Mucosa of rectum (tissue), 2 donors: Measurements from ENCODE around the gene PTS.
A peak's percentile ranks its signal among the peaks of the same experiment; 100 is the strongest.

ENCODE experiments used
- H3K27ac ChIP-seq, 2 donors: one replicate each; pipeline ENCODE4 v1.7.0; 2013; ENCODE audit warnings: inconsistent platforms in 2 of 2, low read depth in 2 of 2, low read length in 2 of 2
- H3K27me3 ChIP-seq, 2 donors: one replicate each; pipeline ENCODE4 v1.7.0; 2013; ENCODE audit warnings: low read length in 2 of 2; ENCODE audit not compliant: control insufficient read depth in 2 of 2, insufficient read depth in 2 of 2
- H3K36me3 ChIP-seq, 2 donors: one replicate each; pipeline ENCODE4 v1.7.0; 2013; ENCODE audit warnings: low read length in 2 of 2; ENCODE audit not compliant: control insufficient read depth in 2 of 2, insufficient read depth in 2 of 2
- H3K4me1 ChIP-seq, 2 donors: one replicate each; pipeline ENCODE4 v1.7.0; 2013; ENCODE audit warnings: low read length in 2 of 2, mild to moderate bottlenecking in 1 of 2; ENCODE audit not compliant: control insufficient read depth in 2 of 2, insufficient read depth in 2 of 2
- H3K4me3 ChIP-seq, 2 donors: one replicate each; pipeline ENCODE4 v1.7.0; 2013; ENCODE audit warnings: low read length in 2 of 2
- H3K9ac ChIP-seq, 2 donors: one replicate each; pipeline ENCODE4 v1.7.0; 2013; ENCODE audit warnings: low read length in 2 of 2, low read depth in 1 of 2, mild to moderate bottlenecking in 1 of 2
- H3K9me3 ChIP-seq, 2 donors: one replicate each; pipeline ENCODE4 v1.7.0; 2013; ENCODE audit warnings: low read length in 2 of 2; ENCODE audit not compliant: control insufficient read depth in 2 of 2
- donor health status: healthy.
- donor health status: Normal muscosa, but diverticular disease.

The PTS gene

GRCh38 chr11:112219476-112220232 is 6.6 kb upstream of the PTS start:
- Histone ChIP-seq H3K27me3 (no peaks in the 10 kb centered on the region), H3K9ac (no peak overlapping the region), H3K9me3 (no peaks in the 10 kb centered on the region), H3K4me3 (no peak overlapping the region), H3K27ac (no peak overlapping the region), H3K36me3 (no peaks in the 10 kb centered on the region), H3K4me1 (peaks cover 0 to 3% of the 10 kb centered on the region in 2 donors)

GRCh38 chr11:112221274-112221835 is 4.9 kb upstream of the PTS start:
- no peaks in the 10 kb centered on the region for H3K36me3 ChIP-seq
- no peak overlapping the region for H3K27ac ChIP-seq
- H3K9me3 ChIP-seq = no peaks in the 10 kb centered on the region

GRCh38 chr11:112222303-112222702 is 3.9 kb upstream of the PTS start:
- Histone ChIP-seq H3K27me3 (no peaks in the 10 kb centered on the region), H3K36me3 (no peaks in the 10 kb centered on the region), H3K4me1 (peaks cover 3 to 9% of the 10 kb centered on the region in 2 donors), H3K9me3 (no peaks in the 10 kb centered on the region), H3K27ac (no peak overlapping the region), H3K9ac (no peak overlapping the region), H3K4me3 (no peak overlapping the region)

More at GRCh38 chr11:112221274-112221835, 4.9 kb upstream of the PTS start:
- Histone ChIP-seq H3K27me3 (no peaks in the 10 kb centered on the region), H3K4me3 (no peak overlapping the region), H3K4me1 (peaks cover 0 to 3% of the 10 kb centered on the region in 2 donors), H3K9ac (no peak overlapping the region)

- no peak overlapping the region for H3K9ac ChIP-seq
- H3K36me3 ChIP-seq = no peaks in the 10 kb centered on the region
- no peak overlapping the region for H3K27ac ChIP-seq
- no peaks in the 10 kb centered on the region for H3K9me3 ChIP-seq
- H3K4me3 ChIP-seq = no peak overlapping the region
- peaks cover 5 to 12% of the 10 kb centered on the region in 2 donors for H3K4me1 ChIP-seq
- no peaks in the 10 kb centered on the region for H3K27me3 ChIP-seq
Observed at GRCh38 chr11:112223121-112223520, 3.1 kb upstream of the PTS start.

- Histone ChIP-seq H3K27ac (no peak overlapping the region), H3K4me3 (no peak overlapping the region), H3K36me3 (peaks cover 0 to 2% of the 10 kb centered on the region in 2 donors), H3K9ac (no peak overlapping the region), H3K9me3 (no peaks in the 10 kb centered on the region), H3K27me3 (no peaks in the 10 kb centered on the region), H3K4me1 (peaks cover 5 to 12% of the 10 kb centered on the region in 2 donors)
Observed at GRCh38 chr11:112223754-112224532, 2.3 kb upstream of the PTS start.

GRCh38 chr11:112225753-112226061 is 521 bp upstream of the PTS start:
- Histone ChIP-seq H3K27ac (peak overlapping the region; percentile 97 to 99), H3K4me3 (peak overlapping the region; percentile 92 to 98), H3K27me3 (no peaks in the 10 kb centered on the region), H3K4me1 (peaks cover 5 to 9% of the 10 kb centered on the region in 2 donors), H3K36me3 (peaks cover 6 to 13% of the 10 kb centered on the region in 2 donors), H3K9ac (peak overlapping the region; percentile 86 to 97), H3K9me3 (no peaks in the 10 kb centered on the region)

GRCh38 chr11:112226831-112227401 is 688 bp downstream of the PTS start:
- Histone ChIP-seq H3K36me3 (peaks cover 6 to 15% of the 10 kb centered on the region in 2 donors), H3K4me3 (peak overlapping the region; percentile 92 to 98), H3K9ac (peak overlapping the region; percentile 86 to 97), H3K27ac (peak overlapping the region; percentile 97 to 99), H3K4me1 (peaks cover 5 to 9% of the 10 kb centered on the region in 2 donors), H3K27me3 (no peaks in the 10 kb centered on the region), H3K9me3 (no peaks in the 10 kb centered on the region)

GRCh38 chr11:112227471-112227870 is 1.2 kb downstream of the PTS start:
- H3K9ac ChIP-seq = peak overlapping the region in 1 of 2 donors; percentile 97
- H3K4me3 ChIP-seq = peak overlapping the region; percentile 92 to 98
- H3K4me1 ChIP-seq = peaks cover 5 to 9% of the 10 kb centered on the region in 2 donors
- H3K36me3 ChIP-seq = peaks cover 6 to 18% of the 10 kb centered on the region in 2 donors
- no peaks in the 10 kb centered on the region for H3K27me3 ChIP-seq
- H3K9me3 ChIP-seq = no peaks in the 10 kb centered on the region
- H3K27ac ChIP-seq = peak overlapping the region in 1 of 2 donors; percentile 99

- H3K9me3 ChIP-seq = no peaks in the 10 kb centered on the region
- H3K36me3 ChIP-seq = peaks cover 6 to 18% of the 10 kb centered on the region in 2 donors
- H3K27me3 ChIP-seq = no peaks in the 10 kb centered on the region
- H3K9ac ChIP-seq = no peak overlapping the region
- H3K27ac ChIP-seq = no peak overlapping the region
- H3K4me1 ChIP-seq = peaks cover 5 to 9% of the 10 kb centered on the region in 2 donors
- no peak overlapping the region for H3K4me3 ChIP-seq
Observed at GRCh38 chr11:112228706-112229105, 2.5 kb downstream of the PTS start.

- Histone ChIP-seq H3K9me3 (no peaks in the 10 kb centered on the region), H3K4me3 (no peak overlapping the region), H3K27ac (no peak overlapping the region), H3K4me1 (peaks cover 5 to 9% of the 10 kb centered on the region in 2 donors), H3K9ac (no peak overlapping the region), H3K27me3 (no peaks in the 10 kb centered on the region), H3K36me3 (peaks cover 9 to 18% of the 10 kb centered on the region in 2 donors)
Observed at GRCh38 chr11:112229159-112229558, 2.9 kb downstream of the PTS start.
